Activated T-helper 17 cell treated with anti-CD3 and anti-CD28 coated beads, Interleukin-2, amount 50 U/mL, for 72 hours (primary cell): ENCODE data around the gene ZRANB1. TPM values are rescaled to one million over a fixed set of nuclear protein-coding genes. Genes with fewer than 3 reads are reported as not detected.

Experiments
- ATAC-seq: fragments of 150-1000 bp; cut with Tn5 transposase; replicated peaks from 2 replicates; pipeline ENCODE4 v1.10.0; 2021; ENCODE audit warnings: mild to moderate bottlenecking, moderate library complexity
- H3K27ac Mint-ChIP-seq: one replicate; pipeline ENCODE4 v1.8.0; 2022; ENCODE audit warnings: mixed read lengths
- H3K27me3 Mint-ChIP-seq: one replicate; pipeline ENCODE4 v1.8.0; 2022; ENCODE audit warnings: mixed read lengths
- H3K36me3 Mint-ChIP-seq: one replicate; pipeline ENCODE4 v1.8.0; 2022; ENCODE audit warnings: low read depth, mild to moderate bottlenecking, mixed read lengths
- H3K4me1 Mint-ChIP-seq: one replicate; pipeline ENCODE4 v1.8.0; 2022; ENCODE audit warnings: mixed read lengths
- H3K4me3 Mint-ChIP-seq: one replicate; pipeline ENCODE4 v1.8.0; 2022; ENCODE audit warnings: mild to moderate bottlenecking, mixed read lengths
- H3K9me3 Mint-ChIP-seq: one replicate; pipeline ENCODE4 v1.8.0; 2022; ENCODE audit warnings: mixed read lengths
- total RNA-seq, 2 donors: library from RNA; stranded (reverse); gene quantifications; one replicate each; pipeline ENCODE4 v1.2.3, GENCODE V29; 2022

ZRANB1 gene
- total RNA-seq, 2 donors from 2014 or later = 7.9 to 8.7 TPM

- Mint-ChIP-seq H3K27ac (no peak overlapping the region), H3K9me3 (no peaks in the 10 kb centered on the region), H3K4me3 (no peak overlapping the region), H3K36me3 (no peaks in the 10 kb centered on the region), H3K27me3 (peaks cover 21% of the 10 kb centered on the region), H3K4me1 (no peaks in the 10 kb centered on the region)
- no peak for ATAC-seq
Measured at GRCh38 chr10:125026974-125027735, 85.2 kb downstream of the ZRANB1 start.

DNA sequence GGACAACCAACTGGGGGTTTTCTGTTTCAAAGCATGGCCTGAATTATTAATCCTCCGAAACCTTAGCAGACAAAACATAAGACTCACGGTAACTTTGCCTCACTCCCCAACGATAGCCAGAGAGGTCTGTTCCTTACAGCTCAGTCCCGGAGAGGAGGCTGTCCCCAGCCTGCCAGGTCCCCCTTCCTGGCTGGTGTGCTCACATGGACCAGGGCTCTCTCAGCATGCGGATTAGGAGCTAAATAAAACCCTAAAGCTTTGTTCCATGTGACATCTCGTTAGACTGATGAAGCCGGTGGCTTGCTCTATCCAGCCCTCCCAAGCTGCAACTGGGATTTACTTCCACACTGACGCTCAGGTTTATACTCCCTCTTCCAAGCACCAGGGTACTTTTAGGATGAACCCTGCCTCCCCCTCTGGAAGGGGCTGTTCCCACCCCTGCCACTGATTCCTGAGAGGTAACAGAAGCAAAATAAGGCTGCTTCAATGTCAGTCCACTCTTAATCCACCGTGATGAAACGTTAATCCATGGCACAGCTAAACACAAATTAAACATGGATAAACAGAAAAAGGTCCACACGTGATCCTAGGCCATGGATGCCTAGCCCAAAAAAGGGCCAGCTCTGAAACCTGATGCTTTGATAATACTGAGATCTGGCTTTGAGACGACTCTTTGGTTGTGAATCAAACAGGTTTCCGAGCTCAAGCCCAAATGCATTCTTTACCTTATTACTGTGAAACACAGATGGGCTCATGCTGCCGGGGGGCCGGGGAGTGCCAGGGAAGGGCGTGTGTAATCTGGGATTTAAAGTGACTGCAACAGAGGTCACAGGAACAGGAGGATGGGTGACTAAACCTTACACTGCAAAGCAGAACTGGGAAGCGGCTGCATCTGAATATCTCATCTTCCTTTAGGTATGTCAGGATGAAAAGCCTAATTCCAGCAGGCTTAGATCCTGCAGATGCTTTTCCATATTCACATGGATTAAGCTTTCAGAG is 86.2 kb downstream of the ZRANB1 start:
- Mint-ChIP-seq H3K27me3 (peaks cover 23% of the 10 kb centered on the region), H3K4me1 (no peaks in the 10 kb centered on the region), H3K27ac (no peak overlapping the region), H3K4me3 (no peak overlapping the region), H3K36me3 (no peaks in the 10 kb centered on the region), H3K9me3 (no peaks in the 10 kb centered on the region)
- ATAC-seq = no peak

DNA sequence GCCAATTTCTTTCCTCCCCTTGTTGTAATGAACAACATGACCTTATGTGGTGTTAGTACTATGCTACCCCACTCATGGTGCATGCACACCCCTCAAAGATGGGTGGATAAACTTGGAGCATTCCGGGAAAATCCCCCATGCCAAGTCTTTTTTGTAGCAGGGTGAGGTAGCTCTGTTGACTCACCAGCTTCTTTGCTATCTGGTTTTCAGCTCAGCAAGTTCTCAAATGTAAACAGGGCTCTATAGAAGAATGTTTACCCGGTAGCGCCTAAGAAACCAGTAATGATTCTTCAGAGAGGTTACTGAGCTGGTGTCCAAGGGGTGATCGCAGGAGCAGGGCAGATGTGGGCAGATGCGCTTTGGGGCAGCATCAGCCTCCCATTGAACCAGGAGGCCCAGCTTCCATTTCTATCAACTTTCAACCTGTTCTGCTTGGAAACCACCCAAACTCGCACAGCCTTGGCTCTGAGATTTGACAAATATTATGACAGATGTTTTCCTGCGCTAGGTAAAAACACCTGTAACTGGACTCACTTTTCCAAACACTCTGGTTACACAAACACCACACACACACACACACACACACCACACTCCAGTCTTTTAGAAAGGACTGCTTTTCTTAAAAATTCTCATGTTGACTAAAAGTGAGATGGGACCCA is 87.8 kb downstream of the ZRANB1 start:
- no peaks in the 10 kb centered on the region for H3K9me3 Mint-ChIP-seq
- H3K4me1 Mint-ChIP-seq = no peaks in the 10 kb centered on the region
- no peak overlapping the region for H3K4me3 Mint-ChIP-seq
- ATAC-seq = no peak
- peaks cover 21% of the 10 kb centered on the region for H3K27me3 Mint-ChIP-seq
- H3K36me3 Mint-ChIP-seq = no peaks in the 10 kb centered on the region
- no peak overlapping the region for H3K27ac Mint-ChIP-seq

DNA sequence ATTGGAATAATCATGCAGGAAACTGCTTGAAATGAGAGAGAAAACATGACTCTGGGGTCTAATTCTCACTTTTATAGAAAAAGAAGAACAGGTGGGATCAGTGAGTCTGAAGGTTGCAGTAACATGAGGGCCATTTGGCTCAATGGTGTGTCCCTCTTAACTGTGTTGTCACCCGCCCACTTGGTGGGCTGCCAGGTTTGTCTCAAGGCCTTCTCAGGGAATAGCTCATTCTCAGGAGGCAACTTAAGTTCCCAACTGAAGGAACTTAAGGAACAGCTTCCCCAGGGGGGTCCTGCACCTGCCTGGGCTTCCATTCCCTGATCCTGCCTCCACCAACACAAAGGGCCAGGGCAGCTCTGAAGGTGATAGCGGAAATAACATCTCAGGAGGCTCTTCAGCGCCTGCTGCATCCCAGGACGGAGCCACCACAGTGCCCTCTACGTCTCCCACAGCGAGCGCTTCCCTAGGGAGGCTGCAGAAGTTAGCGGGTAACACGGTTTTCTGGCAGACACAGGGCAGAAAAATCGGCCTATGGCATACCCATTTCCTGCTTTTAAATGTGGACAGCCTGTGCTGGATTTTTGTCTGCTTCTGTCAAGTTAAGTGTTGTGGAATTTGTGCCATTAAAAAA is 88.8 kb downstream of the ZRANB1 start:
- H3K27me3 Mint-ChIP-seq = peaks cover 21% of the 10 kb centered on the region
- H3K27ac Mint-ChIP-seq = no peak overlapping the region
- no peak for ATAC-seq
- no peaks in the 10 kb centered on the region for H3K36me3 Mint-ChIP-seq
- no peaks in the 10 kb centered on the region for H3K9me3 Mint-ChIP-seq
- no peak overlapping the region for H3K4me3 Mint-ChIP-seq
- no peaks in the 10 kb centered on the region for H3K4me1 Mint-ChIP-seq

DNA sequence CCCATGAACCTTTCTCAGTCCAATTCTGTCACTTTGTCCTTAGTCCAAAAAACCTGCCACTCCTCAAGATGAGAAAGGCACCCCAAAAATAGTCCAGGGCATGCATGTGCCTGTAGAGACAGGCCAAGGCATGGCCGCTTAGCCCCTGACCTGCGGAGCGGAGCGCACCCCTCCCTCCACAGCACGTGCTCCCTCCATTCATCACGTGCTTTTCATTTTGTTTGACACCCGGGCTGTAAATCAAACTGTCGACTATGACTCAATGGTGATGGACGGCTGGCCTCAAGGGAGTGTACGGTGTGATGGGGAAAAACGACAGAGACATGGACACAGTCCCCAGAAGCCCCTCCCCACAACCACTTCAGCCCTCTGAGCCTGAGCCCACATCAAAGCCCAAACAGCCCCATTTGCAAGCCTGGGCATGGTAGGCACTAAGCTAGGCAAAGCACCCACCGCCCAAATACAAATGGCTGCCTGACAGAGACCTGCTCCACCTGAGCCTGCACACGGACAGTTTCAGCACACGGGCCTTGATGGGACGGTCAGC is 90.6 kb downstream of the ZRANB1 start:
- no peak overlapping the region for H3K4me3 Mint-ChIP-seq
- H3K36me3 Mint-ChIP-seq = no peaks in the 10 kb centered on the region
- no peak for ATAC-seq
- no peak overlapping the region for H3K27ac Mint-ChIP-seq
- no peaks in the 10 kb centered on the region for H3K4me1 Mint-ChIP-seq
- no peaks in the 10 kb centered on the region for H3K9me3 Mint-ChIP-seq
- peaks cover 21% of the 10 kb centered on the region for H3K27me3 Mint-ChIP-seq

DNA sequence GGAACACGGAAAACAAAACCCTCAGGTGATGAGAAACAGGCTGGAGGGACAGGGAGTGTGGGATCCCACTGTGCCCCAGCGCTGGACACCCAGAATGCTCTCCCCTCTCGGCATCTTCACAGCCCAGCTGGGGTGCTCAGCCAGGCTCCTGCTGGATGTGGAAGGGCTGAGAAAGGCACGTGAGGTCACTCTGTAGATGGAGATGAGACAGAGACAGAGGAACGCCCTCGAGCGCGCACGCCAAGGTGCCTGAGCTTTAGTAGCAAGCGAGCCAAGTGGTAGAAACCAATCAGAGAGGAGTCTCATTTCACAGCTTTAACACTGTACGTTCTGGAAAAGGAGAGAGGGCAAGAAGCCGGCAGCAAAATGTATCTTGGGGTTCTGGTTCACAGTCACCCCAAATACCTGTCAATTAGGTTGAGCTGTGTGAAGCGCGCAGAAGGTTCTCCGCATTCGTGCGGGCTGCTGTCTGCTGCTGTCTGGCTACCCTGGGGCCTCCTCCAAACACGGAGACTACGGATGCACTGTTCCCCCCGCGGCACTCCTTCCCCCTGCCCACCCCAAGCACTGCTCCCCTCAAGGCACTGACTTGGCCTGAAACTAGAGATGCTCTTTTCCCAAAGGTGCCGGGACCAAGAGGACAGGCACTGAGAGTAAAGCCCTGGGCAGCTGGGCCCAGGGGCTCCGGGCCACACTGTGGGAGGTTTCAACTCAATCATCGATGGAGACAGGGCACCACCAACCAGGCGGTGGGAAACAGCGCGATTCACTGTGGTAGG is 91.4 kb downstream of the ZRANB1 start:
- Mint-ChIP-seq H3K4me1 (no peaks in the 10 kb centered on the region), H3K4me3 (no peak overlapping the region), H3K27ac (no peak overlapping the region), H3K9me3 (no peaks in the 10 kb centered on the region), H3K27me3 (peaks cover 18% of the 10 kb centered on the region), H3K36me3 (no peaks in the 10 kb centered on the region)
- ATAC-seq = no peak

- H3K27me3 Mint-ChIP-seq = peaks cover 13% of the 10 kb centered on the region
- H3K36me3 Mint-ChIP-seq = no peaks in the 10 kb centered on the region
- no peaks in the 10 kb centered on the region for H3K4me1 Mint-ChIP-seq
- no peak for ATAC-seq
- no peak overlapping the region for H3K4me3 Mint-ChIP-seq
- H3K9me3 Mint-ChIP-seq = no peaks in the 10 kb centered on the region
- H3K27ac Mint-ChIP-seq = no peak overlapping the region
Measured at GRCh38 chr10:125034675-125035074, 92.8 kb downstream of the ZRANB1 start.

DNA sequence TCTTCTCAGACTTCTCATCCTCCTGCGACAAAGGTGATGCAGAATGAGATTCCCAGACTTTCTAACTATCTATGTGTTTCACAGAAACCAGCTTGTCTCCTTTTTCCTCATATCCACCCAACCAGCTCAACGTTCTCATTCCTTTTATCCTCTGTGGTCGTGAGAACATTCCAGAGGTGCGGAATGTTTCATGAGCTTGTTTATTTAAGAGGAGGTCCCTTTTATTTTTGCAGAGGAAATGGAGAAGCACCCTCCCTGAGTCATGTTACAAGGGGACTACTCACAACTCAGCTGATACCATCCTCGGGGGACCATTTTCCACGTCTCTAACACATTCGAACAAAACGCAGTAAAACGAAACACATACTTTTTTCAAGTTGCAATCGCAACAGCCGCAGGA is 93.2 kb downstream of the ZRANB1 start:
- ATAC-seq = no peak
- Mint-ChIP-seq H3K4me1 (no peaks in the 10 kb centered on the region), H3K36me3 (no peaks in the 10 kb centered on the region), H3K27ac (no peak overlapping the region), H3K27me3 (peaks cover 10% of the 10 kb centered on the region), H3K9me3 (no peaks in the 10 kb centered on the region), H3K4me3 (no peak overlapping the region)

DNA sequence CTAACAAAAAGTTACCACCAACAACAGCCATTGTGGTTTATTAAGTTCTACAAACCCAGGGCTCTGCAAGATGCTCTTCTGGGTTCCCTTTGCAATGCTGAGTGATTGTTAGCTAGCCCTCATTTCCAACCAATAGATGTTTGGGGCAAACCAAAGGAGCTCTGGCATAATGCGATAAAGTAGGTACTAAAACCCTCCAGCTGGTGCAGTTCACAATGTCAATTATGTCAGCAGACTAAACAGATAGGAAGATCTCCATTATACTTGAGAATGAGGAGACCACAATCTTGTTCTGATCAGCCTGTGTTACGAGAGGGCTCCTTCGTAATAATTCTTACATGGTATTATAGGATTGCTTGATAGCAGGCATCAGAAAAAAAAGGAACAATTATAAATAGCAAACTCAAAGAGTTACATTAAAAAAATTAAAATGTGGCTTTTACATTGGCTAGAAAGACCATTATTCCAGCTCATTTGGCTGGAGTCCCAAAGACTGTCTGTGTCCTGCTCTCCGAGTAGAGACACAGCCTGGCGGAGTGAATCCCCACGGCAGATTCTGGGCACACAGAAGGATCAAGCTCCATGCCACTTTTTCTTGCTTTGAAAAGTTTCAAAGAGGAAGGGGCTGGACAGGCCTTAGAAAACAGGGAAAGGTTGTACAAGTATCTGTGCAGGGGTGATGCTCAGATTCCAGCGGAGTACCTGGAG is 93.8 kb downstream of the ZRANB1 start:
- Mint-ChIP-seq H3K36me3 (no peaks in the 10 kb centered on the region), H3K4me1 (no peaks in the 10 kb centered on the region), H3K9me3 (no peaks in the 10 kb centered on the region), H3K27ac (no peak overlapping the region), H3K4me3 (no peak overlapping the region), H3K27me3 (peaks cover 8% of the 10 kb centered on the region)
- ATAC-seq = no peak

GRCh38 chr10:125037145-125037877 is 95.4 kb downstream of the ZRANB1 start:
- Mint-ChIP-seq H3K9me3 (no peaks in the 10 kb centered on the region), H3K4me1 (no peaks in the 10 kb centered on the region), H3K36me3 (no peaks in the 10 kb centered on the region), H3K27ac (no peak overlapping the region), H3K27me3 (peaks cover 4% of the 10 kb centered on the region), H3K4me3 (no peak overlapping the region)
- ATAC-seq = no peak
